Prostate gland (tissue), 2 donors: ENCODE data around the gene CTBP1. TPM values are rescaled to one million over a fixed set of nuclear protein-coding genes. Genes with fewer than 3 reads are reported as not detected.
"Not testable (repeated sequence)": the region's sequence is repeated elsewhere in the genome, so short reads cannot be mapped to it uniquely, and the experiment has no call there.

Source experiments
- DNase-seq: peaks from one replicate; pipeline ENCODE4 v3.0.0-alpha.2; 2019; ENCODE audit warnings: low spot score
- H3K27ac ChIP-seq, 2 donors: fragments of 200-600 bp; sonication (generic); 2 replicates each; pipeline ENCODE4 v1.5.1; 2017 to 2019
- H3K27me3 ChIP-seq: fragments of 200-600 bp; sonication (generic); replicated peaks from 2 replicates; pipeline ENCODE4 v1.5.1; 2019; ENCODE audit not compliant: insufficient read depth
- H3K36me3 ChIP-seq, 2 donors: fragments of 200-600 bp; sonication (generic); 1 replicate in 1 of 2; 2 replicates in 1 of 2; pipeline versions ENCODE4 v1.5.1 to v1.8.1; 2017 to 2019
- H3K4me1 ChIP-seq: fragments of 200-600 bp; sonication (generic); replicated peaks from 2 replicates; pipeline ENCODE4 v1.5.1; 2019
- H3K4me3 ChIP-seq, 2 donors: fragments of 200-600 bp; sonication (generic); 2 replicates each; pipeline ENCODE4 v1.5.1; 2017 to 2019
- H3K9me3 ChIP-seq: fragments of 200-600 bp; sonication (generic); 2 replicates; pipeline ENCODE4 v1.5.1; 2017
- CTCF ChIP-seq, 4 experiments: fragments of 200-600 bp in 2 of 4; fragments of 450-650 bp in 2 of 4; sonication (generic) in 2 of 4; IDR thresholded peaks; 1 replicate in 3 of 4; 2 replicates in 1 of 4; pipeline ENCODE4 v1.5.1; 2016 to 2019; ENCODE audit warnings: antibody characterized with exemption in 4 of 4, mild to moderate bottlenecking in 2 of 4, moderate library complexity in 2 of 4
- POLR2A ChIP-seq: fragments of 450-650 bp; IDR thresholded peaks from one replicate; pipeline ENCODE4 v1.6.1; 2016; ENCODE audit warnings: antibody characterized with exemption, mild to moderate bottlenecking
- POLR2AphosphoS5 ChIP-seq: sonication (generic); formaldehyde crosslinking; IDR thresholded peaks from one replicate; pipeline ENCODE4 v1.6.1; 2017; ENCODE audit warnings: antibody characterized with exemption
- WGBS: methylation state at CpG from one replicate; pipeline ENCODE4 v1.1.5; 2018; 5-methylcytosine and 5-hydroxymethylcytosine counted together
- intact Hi-C: fragments of 100-400 bp; cut with DNase I; formaldehyde crosslinking; loops from one replicate; pipeline ENCODE4 v1.14.2; 2022
- total RNA-seq, 2 donors: library from RNA; depleted of rRNA; stranded (reverse); fragments of >200 nt; gene quantifications; one replicate each; pipeline ENCODE4 v1.1.0, GENCODE V29; 2016

The CTBP1 gene
- total RNA-seq, 2 donors from 2014 or later, result 173 to 264 TPM

DNA sequence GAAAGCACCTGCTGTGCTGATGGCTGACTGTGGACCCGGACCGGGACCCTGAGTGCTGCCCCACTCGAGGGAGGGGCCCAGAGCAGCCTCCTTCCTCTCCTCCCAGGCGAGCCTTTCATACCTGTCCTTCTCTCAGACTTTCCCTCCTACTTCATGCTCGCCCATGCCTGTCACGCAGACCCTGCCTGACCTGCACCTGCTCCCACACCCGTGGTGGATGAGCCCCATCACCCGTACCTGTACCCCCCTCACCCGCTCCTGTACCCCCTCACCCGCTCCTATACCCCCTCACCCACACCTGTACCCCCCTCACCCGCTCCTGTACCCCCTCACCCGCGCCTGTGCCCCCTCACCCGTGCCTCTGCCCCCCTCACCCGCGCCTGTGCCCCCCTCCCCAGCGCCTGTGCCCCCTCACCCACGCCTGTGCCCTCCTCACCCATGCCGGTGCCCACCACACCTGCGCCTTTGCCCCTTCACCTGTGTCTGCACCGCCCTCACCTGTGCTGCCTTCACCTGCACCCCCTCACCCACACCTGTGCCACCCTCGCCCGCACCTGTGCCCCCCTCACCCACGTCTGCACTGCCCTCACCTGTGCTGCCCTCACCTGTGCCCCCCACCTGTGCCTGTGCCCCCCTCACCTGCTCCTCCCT lies 46.6 kb upstream of the CTBP1 start:
- no peaks in the 10 kb centered on the region for H3K36me3 ChIP-seq
- no peak for DNase-seq
- no peaks in the 10 kb centered on the region for H3K27me3 ChIP-seq
- intact Hi-C loops, result no loop called here
- no peak overlapping the region for H3K4me3 ChIP-seq
- no peak for TF ChIP-seq POLR2A
- TF ChIP-seq POLR2AphosphoS5, result no peak
- no peak for TF ChIP-seq CTCF (IDR thresholded peaks at IDR 0.05)
- no peak overlapping the region for H3K27ac ChIP-seq
- peaks cover 7% of the 10 kb centered on the region for H3K4me1 ChIP-seq
- H3K9me3 ChIP-seq, result no peaks in the 10 kb centered on the region
- 77% methylated on average over 22 of the region's 24 CpGs for WGBS

GRCh38 chr4:1294891-1295290 lies 46.0 kb upstream of the CTBP1 start:
- no peak for DNase-seq
- 44% methylated on average over 10 of the region's 10 CpGs for WGBS
- H3K36me3 ChIP-seq, result no peaks in the 10 kb centered on the region
- no peak overlapping the region for H3K27ac ChIP-seq
- TF ChIP-seq POLR2A, result no peak
- TF ChIP-seq POLR2AphosphoS5, result no peak
- TF ChIP-seq CTCF (IDR thresholded peaks at IDR 0.05), result no peak
- H3K9me3 ChIP-seq, result no peaks in the 10 kb centered on the region
- H3K27me3 ChIP-seq, result no peaks in the 10 kb centered on the region
- intact Hi-C loops, result loop anchor here (5.0 kb wide), 1 partner anchor 52 kb away; the partner anchor contains the start of gene UVSSA
- H3K4me1 ChIP-seq, result peaks cover 7% of the 10 kb centered on the region
- H3K4me3 ChIP-seq, result no peak overlapping the region

GRCh38 chr4:1294424-1294823 lies 45.5 kb upstream of the CTBP1 start:
- TF ChIP-seq CTCF (IDR thresholded peaks at IDR 0.05), result no peak
- TF ChIP-seq POLR2A, result no peak
- no peak for TF ChIP-seq POLR2AphosphoS5
- H3K27me3 ChIP-seq, result no peaks in the 10 kb centered on the region
- DNase-seq, result no peak
- H3K4me1 ChIP-seq, result peaks cover 7% of the 10 kb centered on the region
- no peak overlapping the region for H3K4me3 ChIP-seq
- H3K9me3 ChIP-seq, result no peaks in the 10 kb centered on the region
- no peak overlapping the region for H3K27ac ChIP-seq
- H3K36me3 ChIP-seq, result no peaks in the 10 kb centered on the region
- intact Hi-C loops, result loop anchor here (5.0 kb wide), 1 partner anchor 53 kb away; the partner anchor contains the start of gene UVSSA
- 86% methylated on average over 14 of the region's 14 CpGs for WGBS

GRCh38 chr4:1293991-1294390 lies 45.1 kb upstream of the CTBP1 start:
- DNase-seq, result no peak
- no peak overlapping the region for H3K4me3 ChIP-seq
- no peaks in the 10 kb centered on the region for H3K27me3 ChIP-seq
- peaks cover 7% of the 10 kb centered on the region for H3K4me1 ChIP-seq
- no peak overlapping the region for H3K27ac ChIP-seq
- H3K36me3 ChIP-seq, result no peaks in the 10 kb centered on the region
- intact Hi-C loops, result loop anchor here (5.0 kb wide), 1 partner anchor 53 kb away; the partner anchor contains the start of gene UVSSA
- 76% methylated on average over 15 of the region's 15 CpGs for WGBS
- no peaks in the 10 kb centered on the region for H3K9me3 ChIP-seq
- TF ChIP-seq POLR2A, result no peak
- no peak for TF ChIP-seq POLR2AphosphoS5
- TF ChIP-seq CTCF (IDR thresholded peaks at IDR 0.05), result no peak

DNA sequence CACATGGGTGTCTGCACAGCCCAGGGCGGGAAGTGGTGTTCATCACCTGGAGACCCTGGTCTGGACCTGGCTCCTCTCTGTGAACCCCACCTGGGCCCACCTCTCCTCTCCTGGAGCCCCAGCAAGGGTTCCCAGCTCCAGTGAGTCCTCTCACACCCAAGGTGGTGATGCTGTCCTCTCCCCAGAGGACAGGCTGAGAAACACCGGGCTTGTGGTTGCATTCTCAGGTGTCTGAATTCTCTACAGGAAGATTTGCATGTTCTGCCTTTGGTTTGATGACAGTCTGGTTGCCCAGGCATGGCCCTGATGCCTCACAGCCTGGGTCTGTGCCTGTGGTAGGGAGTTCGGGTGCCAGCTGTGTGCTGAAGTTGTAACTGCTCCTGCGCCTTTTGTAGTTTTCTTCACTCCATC lies 44.6 kb upstream of the CTBP1 start:
- TF ChIP-seq POLR2AphosphoS5 (no peak), POLR2A (no peak), CTCF (IDR thresholded peaks at IDR 0.05) (no peak)
- Histone ChIP-seq H3K36me3 (no peaks in the 10 kb centered on the region), H3K27me3 (no peaks in the 10 kb centered on the region), H3K9me3 (no peaks in the 10 kb centered on the region), H3K4me3 (no peak overlapping the region), H3K27ac (no peak overlapping the region), H3K4me1 (peaks cover 7% of the 10 kb centered on the region)
- DNase-seq, result no peak
- whole genome bisulfite sequencing, result 89% methylated on average over 4 of the region's 4 CpGs
- intact Hi-C loops, result loop anchor here (5.0 kb wide), 1 partner anchor 54 kb away; the partner anchor contains the start of gene UVSSA

- 84% methylated on average over 8 of the region's 8 CpGs for WGBS
- not testable (repeated sequence) for H3K4me3 ChIP-seq, H3K27me3 ChIP-seq, H3K9me3 ChIP-seq, H3K27ac ChIP-seq, DNase-seq, H3K4me1 ChIP-seq, H3K36me3 ChIP-seq
- intact Hi-C loops, result loop anchor here (5.0 kb wide), 1 partner anchor 55 kb away; the partner anchor contains the start of gene UVSSA
Measured at GRCh38 chr4:1292703-1293011, 43.7 kb upstream of the CTBP1 start.
